Measurements from ENCODE around the gene SNCB.

SNCB gene

DNA sequence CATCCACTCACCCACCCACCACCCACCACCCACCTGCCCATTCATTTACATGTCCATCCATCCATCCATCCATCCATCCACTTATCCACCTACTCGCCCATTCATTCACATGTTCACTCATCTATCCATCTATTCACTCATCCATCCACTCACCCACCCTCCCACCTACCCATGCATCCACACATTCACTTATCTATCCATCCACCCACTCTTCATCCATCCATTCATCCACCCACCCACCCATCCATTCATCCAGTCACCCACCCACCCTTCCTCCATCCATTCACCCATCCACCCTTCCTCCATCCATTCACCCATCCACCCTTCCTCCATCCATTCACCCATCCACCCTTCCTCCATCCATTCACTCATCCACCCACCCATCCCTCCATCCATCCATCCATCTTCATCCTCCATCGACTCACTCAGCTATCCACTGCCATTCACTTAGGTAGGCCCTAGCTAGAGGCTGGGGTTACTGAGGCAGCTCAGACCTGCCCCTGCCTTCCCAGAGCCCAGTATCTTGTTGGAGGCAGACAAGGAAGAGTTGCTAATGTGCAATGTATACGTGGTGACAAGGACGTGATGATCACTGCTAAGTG lies 29.6 kb upstream of the SNCB start:
- Histone ChIP-seq H3K27me3 (ENCODE audit: control insufficient read depth, insufficient read depth, low read length) (no peaks in the 10 kb centered on the region), H3K9me3 (ENCODE audit: control insufficient read depth, low read depth, low read length) (no peaks in the 10 kb centered on the region), H3K36me3 (ENCODE audit: control insufficient read depth, low read depth, low read length) (no peaks in the 10 kb centered on the region), H3K4me1 (ENCODE audit: control insufficient read depth, low read depth, low read length) (no peaks in the 10 kb centered on the region), H3K27ac (ENCODE audit: low read length) (no peak overlapping the region), H3K4me3 (ENCODE audit: low read length) (no peak overlapping the region), H3K9ac (ENCODE audit: low read length) (no peak overlapping the region)

DNA sequence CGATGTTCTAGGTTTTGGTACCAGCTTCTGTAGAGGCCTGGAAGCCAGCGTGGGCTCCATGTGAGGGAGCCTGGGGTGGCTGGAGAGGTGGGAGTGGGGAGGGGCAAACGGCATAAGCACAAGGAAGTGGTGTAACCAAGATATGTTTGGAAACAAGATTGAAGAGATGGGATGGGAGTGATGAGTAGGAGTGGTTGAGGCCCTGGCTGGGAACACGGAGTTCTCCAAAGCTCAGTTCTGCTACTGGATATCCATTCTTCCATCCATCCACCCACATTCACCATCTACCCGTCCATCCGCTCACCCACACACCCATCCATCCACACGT lies 29.1 kb upstream of the SNCB start:
- H3K4me1 ChIP-seq (ENCODE audit: control insufficient read depth, low read depth, low read length) = no peaks in the 10 kb centered on the region
- H3K36me3 ChIP-seq (ENCODE audit: control insufficient read depth, low read depth, low read length) = no peaks in the 10 kb centered on the region
- no peak overlapping the region for H3K4me3 ChIP-seq (ENCODE audit: low read length)
- no peak overlapping the region for H3K9ac ChIP-seq (ENCODE audit: low read length)
- no peak overlapping the region for H3K27ac ChIP-seq (ENCODE audit: low read length)
- no peaks in the 10 kb centered on the region for H3K9me3 ChIP-seq (ENCODE audit: control insufficient read depth, low read depth, low read length)
- H3K27me3 ChIP-seq (ENCODE audit: control insufficient read depth, insufficient read depth, low read length) = no peaks in the 10 kb centered on the region

DNA sequence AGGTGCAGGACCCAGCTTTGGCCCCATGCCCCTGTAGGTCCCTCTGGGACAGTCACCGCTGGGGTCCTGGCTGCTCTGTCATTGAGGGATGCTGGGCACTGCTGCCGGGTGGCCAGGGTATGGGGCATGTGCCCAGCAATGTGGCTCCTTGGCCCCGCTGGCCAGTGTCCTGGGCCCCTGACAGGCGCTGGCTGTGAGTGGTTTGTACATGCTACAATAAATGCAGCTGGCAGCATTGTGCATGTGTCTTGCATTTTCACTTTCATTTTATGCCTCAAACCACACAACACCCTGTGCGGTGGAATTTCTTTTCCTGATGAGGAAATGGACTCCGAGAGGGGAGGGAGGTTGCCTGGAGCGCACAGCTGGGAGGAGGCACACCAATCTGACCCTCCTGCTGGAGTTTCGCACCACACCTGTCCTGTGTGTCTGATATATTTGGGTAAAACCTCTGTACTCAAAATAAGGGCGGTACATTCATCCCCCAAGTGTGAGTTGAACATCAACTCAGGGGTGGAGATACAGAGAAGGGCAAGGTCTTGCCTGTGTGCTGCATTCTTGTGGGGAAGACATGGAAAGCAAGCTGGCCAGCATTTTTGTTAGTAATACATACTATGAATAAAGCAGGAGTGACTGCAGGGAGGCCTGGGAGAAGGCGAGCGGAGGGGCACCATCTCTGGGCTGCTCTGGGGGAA lies 28.6 kb upstream of the SNCB start:
- Histone ChIP-seq H3K4me1 (ENCODE audit: control insufficient read depth, low read depth, low read length) (no peaks in the 10 kb centered on the region), H3K27me3 (ENCODE audit: control insufficient read depth, insufficient read depth, low read length) (no peaks in the 10 kb centered on the region), H3K4me3 (ENCODE audit: low read length) (no peak overlapping the region), H3K9me3 (ENCODE audit: control insufficient read depth, low read depth, low read length) (no peaks in the 10 kb centered on the region), H3K36me3 (ENCODE audit: control insufficient read depth, low read depth, low read length) (no peaks in the 10 kb centered on the region), H3K9ac (ENCODE audit: low read length) (no peak overlapping the region), H3K27ac (ENCODE audit: low read length) (no peak overlapping the region)

DNA sequence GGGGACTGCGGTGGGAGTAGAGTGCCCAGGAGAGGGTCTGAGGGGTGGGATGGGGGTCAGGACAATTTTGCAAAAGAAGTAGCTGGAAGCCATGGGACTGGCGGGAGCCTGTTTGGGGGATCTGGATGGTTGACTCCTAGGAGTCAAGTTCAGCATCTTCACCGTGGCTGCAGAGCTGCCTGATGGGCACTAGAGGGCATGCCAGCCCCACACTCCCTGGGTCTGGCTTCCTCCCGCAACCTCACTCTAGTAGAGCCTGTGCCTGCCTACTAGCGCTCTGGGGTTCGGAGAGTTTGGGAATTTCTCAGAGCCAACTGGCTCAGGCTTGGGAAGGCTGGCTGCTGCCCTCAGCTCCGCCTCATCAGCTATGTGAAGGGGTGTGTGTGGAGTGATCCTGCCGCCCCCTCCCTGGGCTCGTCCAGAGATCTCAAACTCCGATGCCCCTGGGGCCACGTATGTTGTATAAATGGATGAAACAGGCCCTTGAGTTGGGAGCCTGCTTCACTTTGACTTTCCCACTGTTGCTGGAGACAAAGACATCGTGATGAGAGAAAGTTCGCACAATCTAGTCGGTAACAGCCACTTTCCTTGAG lies 27.8 kb upstream of the SNCB start:
- H3K9ac ChIP-seq (ENCODE audit: low read length) = no peak overlapping the region
- no peak overlapping the region for H3K4me3 ChIP-seq (ENCODE audit: low read length)
- no peaks in the 10 kb centered on the region for H3K9me3 ChIP-seq (ENCODE audit: control insufficient read depth, low read depth, low read length)
- no peaks in the 10 kb centered on the region for H3K4me1 ChIP-seq (ENCODE audit: control insufficient read depth, low read depth, low read length)
- H3K36me3 ChIP-seq (ENCODE audit: control insufficient read depth, low read depth, low read length) = peaks cover 3% of the 10 kb centered on the region
- no peaks in the 10 kb centered on the region for H3K27me3 ChIP-seq (ENCODE audit: control insufficient read depth, insufficient read depth, low read length)
- H3K27ac ChIP-seq (ENCODE audit: low read length) = no peak overlapping the region

DNA sequence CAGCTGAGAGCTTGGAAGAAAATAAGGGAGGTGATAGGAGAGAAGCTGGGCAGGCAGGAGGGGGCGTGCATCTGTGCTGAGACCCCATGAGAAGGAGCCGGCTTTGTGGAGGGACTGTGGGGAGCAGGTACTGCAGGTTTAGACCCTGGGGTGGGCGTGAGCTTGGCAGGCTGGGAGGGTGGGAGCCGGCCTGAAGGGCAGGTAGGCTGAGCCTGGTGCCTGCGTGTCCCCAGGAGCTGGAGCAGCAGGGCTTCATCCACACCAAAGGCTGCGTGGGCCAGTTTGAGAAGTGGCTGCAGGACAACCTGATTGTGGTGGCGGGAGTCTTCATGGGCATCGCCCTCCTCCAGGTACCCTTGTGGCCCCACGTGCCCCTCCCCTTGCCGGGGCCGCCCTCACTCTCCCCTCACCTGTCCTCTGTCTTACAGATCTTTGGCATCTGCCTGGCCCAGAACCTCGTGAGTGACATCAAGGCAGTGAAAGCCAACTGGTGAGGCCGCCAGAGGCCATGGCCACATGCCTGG lies 26.2 kb upstream of the SNCB start:
- Histone ChIP-seq H3K9me3 (ENCODE audit: control insufficient read depth, low read depth, low read length) (no peaks in the 10 kb centered on the region), H3K27ac (ENCODE audit: low read length) (no peak overlapping the region), H3K27me3 (ENCODE audit: control insufficient read depth, insufficient read depth, low read length) (no peaks in the 10 kb centered on the region), H3K4me3 (ENCODE audit: low read length) (no peak overlapping the region), H3K4me1 (ENCODE audit: control insufficient read depth, low read depth, low read length) (no peaks in the 10 kb centered on the region), H3K36me3 (ENCODE audit: control insufficient read depth, low read depth, low read length) (peaks cover 6% of the 10 kb centered on the region), H3K9ac (ENCODE audit: low read length) (no peak overlapping the region)

DNA sequence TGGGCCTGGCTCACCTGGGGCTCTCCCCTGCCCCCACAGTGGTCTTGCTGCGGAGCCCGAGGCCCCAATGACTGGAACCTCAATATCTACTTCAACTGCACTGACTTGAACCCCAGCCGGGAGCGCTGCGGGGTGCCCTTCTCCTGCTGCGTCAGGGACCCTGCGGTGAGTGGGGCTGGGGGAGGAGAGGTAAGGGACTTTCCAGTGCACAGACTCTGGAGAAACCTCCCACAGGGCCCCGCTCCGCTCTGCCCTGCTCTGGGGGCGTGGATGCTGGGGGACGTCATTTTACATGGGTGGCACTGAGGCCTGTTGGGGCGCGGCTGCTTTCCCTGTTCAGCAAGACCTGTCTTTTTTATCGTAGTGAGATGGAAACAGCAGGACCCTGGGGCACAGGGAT lies 24.5 kb upstream of the SNCB start:
- Histone ChIP-seq H3K9me3 (ENCODE audit: control insufficient read depth, low read depth, low read length) (no peaks in the 10 kb centered on the region), H3K4me1 (ENCODE audit: control insufficient read depth, low read depth, low read length) (peaks cover 3% of the 10 kb centered on the region), H3K4me3 (ENCODE audit: low read length) (no peak overlapping the region), H3K27me3 (ENCODE audit: control insufficient read depth, insufficient read depth, low read length) (no peaks in the 10 kb centered on the region), H3K36me3 (ENCODE audit: control insufficient read depth, low read depth, low read length) (peaks cover 6% of the 10 kb centered on the region), H3K9ac (ENCODE audit: low read length) (no peak overlapping the region), H3K27ac (ENCODE audit: low read length) (no peak overlapping the region)

DNA sequence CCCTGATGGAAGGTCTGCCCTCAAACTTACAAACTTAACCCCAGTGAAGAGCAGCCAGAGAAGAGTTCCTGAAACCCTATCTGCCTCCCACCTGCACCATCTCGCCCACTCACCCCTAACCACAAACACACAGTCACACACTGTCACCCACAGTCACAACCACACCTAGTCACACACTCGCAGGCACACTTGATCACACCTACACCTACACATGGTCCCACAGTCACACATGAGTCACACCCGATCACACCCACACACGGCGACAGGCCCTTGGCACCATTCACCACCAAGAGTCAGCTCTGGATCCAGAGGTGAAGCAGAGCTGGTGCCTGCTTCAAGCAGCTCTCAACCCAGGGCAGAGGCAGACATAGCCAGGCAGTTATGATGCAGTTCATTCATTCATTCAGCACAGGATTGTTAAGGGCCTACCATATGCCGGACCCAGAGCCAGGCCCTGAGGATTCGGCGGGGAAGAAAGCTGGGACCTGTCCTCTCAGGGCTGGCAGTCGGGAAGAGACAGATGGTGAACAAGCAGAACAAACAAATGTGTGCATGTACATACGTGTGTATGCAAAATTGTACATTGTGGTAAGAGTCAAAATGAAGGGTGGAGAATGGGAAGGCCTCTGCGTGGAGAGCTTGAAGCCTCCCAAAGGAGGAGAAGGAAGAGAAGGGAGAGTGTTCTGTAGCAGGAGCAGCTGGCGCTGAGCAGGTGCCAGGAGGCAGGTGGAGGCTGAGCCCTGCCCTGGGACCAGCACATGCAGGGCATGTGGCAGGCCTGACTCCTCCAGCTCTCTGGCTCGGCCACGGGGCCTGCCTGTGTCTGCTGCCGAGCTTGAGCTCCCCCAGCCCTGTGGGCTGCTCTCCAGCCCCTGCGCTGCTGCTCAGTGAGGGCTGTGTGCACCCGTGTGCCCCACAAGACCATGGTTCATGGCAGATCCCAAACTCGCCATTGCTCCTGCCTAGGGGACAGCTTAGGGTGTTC lies 23.4 kb upstream of the SNCB start:
- Histone ChIP-seq H3K9ac (ENCODE audit: low read length) (no peak overlapping the region), H3K27ac (ENCODE audit: low read length) (no peak overlapping the region), H3K4me3 (ENCODE audit: low read length) (no peak overlapping the region), H3K27me3 (ENCODE audit: control insufficient read depth, insufficient read depth, low read length) (no peaks in the 10 kb centered on the region), H3K36me3 (ENCODE audit: control insufficient read depth, low read depth, low read length) (peaks cover 6% of the 10 kb centered on the region), H3K9me3 (ENCODE audit: control insufficient read depth, low read depth, low read length) (no peaks in the 10 kb centered on the region), H3K4me1 (ENCODE audit: control insufficient read depth, low read depth, low read length) (peaks cover 4% of the 10 kb centered on the region)

DNA sequence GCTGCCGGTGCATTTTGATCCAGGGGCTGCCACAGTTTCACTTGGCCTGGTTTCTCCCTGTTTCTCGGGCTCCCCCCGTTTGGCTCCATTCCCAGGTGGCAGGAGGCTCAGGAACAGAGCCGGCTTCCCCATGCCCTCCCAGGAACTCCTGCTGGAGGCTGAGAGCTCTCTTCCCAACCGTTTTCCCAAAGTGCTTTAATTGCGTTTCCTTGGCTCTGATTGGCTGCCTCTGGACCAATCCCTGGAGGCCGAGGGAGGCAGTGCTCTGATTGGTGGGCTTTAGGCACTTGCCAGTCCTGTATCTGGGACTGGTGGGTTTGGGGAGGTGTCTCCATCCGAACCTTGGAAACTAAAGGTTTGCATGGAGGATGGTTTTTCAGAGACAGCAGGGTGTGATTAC lies 21.8 kb upstream of the SNCB start:
- no peak overlapping the region for H3K4me3 ChIP-seq (ENCODE audit: low read length)
- H3K9ac ChIP-seq (ENCODE audit: low read length) = no peak overlapping the region
- peaks cover 6% of the 10 kb centered on the region for H3K36me3 ChIP-seq (ENCODE audit: control insufficient read depth, low read depth, low read length)
- peaks cover 4% of the 10 kb centered on the region for H3K4me1 ChIP-seq (ENCODE audit: control insufficient read depth, low read depth, low read length)
- H3K27ac ChIP-seq (ENCODE audit: low read length) = no peak overlapping the region
- H3K9me3 ChIP-seq (ENCODE audit: control insufficient read depth, low read depth, low read length) = no peaks in the 10 kb centered on the region
- H3K27me3 ChIP-seq (ENCODE audit: control insufficient read depth, insufficient read depth, low read length) = no peaks in the 10 kb centered on the region

DNA sequence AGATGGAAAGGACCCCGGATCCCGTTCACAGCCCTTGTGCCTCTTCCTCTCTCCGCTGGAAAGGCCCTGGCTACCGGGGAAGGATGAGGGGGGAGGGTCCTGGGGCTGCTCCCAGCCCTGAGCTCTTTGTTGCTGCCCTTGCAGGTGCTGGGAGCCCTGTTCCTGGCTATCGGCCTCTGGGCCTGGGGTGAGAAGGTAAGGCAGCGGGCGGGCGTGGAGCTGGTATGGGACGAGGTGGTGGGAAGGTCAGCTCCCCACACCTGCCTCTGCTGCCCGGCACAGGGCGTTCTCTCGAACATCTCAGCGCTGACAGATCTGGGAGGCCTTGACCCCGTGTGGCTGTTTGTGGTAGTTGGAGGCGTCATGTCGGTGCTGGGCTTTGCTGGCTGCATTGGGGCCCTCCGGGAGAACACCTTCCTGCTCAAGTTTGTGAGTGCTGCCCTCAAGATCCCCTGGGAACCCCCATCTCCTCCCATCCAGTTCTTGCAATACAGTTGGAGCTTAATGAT lies 21.2 kb upstream of the SNCB start:
- no peak overlapping the region for H3K9ac ChIP-seq (ENCODE audit: low read length)
- peaks cover 6% of the 10 kb centered on the region for H3K36me3 ChIP-seq (ENCODE audit: control insufficient read depth, low read depth, low read length)
- no peak overlapping the region for H3K27ac ChIP-seq (ENCODE audit: low read length)
- peaks cover 8% of the 10 kb centered on the region for H3K4me1 ChIP-seq (ENCODE audit: control insufficient read depth, low read depth, low read length)
- H3K27me3 ChIP-seq (ENCODE audit: control insufficient read depth, insufficient read depth, low read length) = no peaks in the 10 kb centered on the region
- H3K9me3 ChIP-seq (ENCODE audit: control insufficient read depth, low read depth, low read length) = no peaks in the 10 kb centered on the region
- no peak overlapping the region for H3K4me3 ChIP-seq (ENCODE audit: low read length)

DNA sequence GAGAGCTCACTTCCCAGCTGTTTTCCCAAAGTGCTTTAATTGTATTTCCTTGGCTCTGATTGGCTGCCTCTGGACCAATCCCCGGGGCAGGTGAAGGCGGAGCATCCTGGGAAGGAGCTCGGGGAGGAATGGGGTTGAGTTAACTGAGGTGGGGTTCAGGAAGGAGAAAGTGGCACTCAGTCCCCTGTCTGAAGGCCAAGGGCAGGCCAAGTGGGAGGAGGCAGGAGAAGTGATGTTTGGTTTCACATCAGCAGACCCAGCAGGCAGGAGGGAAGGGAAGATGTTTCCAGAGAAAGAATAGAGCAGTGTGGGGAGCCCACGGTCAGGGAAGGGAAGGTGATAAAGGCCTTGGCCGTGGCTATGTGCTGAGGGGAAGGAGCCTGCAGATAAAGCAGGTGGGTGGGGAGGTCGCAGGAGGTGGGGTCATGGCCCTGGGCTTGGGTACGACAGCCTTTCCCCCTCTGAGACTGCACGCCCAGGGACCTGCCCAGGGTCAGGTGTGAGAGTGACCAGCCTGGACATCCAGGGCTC lies 20.1 kb upstream of the SNCB start:
- no peaks in the 10 kb centered on the region for H3K27me3 ChIP-seq (ENCODE audit: control insufficient read depth, insufficient read depth, low read length)
- no peak overlapping the region for H3K4me3 ChIP-seq (ENCODE audit: low read length)
- H3K9ac ChIP-seq (ENCODE audit: low read length) = no peak overlapping the region
- peaks cover 6% of the 10 kb centered on the region for H3K36me3 ChIP-seq (ENCODE audit: control insufficient read depth, low read depth, low read length)
- H3K9me3 ChIP-seq (ENCODE audit: control insufficient read depth, low read depth, low read length) = no peaks in the 10 kb centered on the region
- H3K4me1 ChIP-seq (ENCODE audit: control insufficient read depth, low read depth, low read length) = peaks cover 9% of the 10 kb centered on the region
- H3K27ac ChIP-seq (ENCODE audit: low read length) = no peak overlapping the region
